ENCODE data around the gene ROPN1L. TPM values are rescaled to one million over a fixed set of nuclear protein-coding genes. Genes with fewer than 3 reads are reported as not detected.

ROPN1L gene
- polyA plus RNA-seq, 3 donors: 1.5 to 2.1 (median 1.9) TPM

GRCh38 chr5:10486511-10487344 is 45.0 kb downstream of the ROPN1L start:
- no peak overlapping the region for H3K4me2 ChIP-seq (replicated peaks; ENCODE audit: extremely low read depth, low read length, poor library complexity, severe bottlenecking)
- no peaks in the 10 kb centered on the region for H3K79me2 ChIP-seq (ENCODE audit: insufficient read depth, low read length)
- no peak for DNase-seq
- H3K27me3 ChIP-seq (ENCODE audit: control insufficient read depth in 2 of 2, insufficient read depth in 2 of 2, low read length in 2 of 2): no peaks in the 10 kb centered on the region
- H3K9me3 Mint-ChIP-seq: peaks cover 2 to 9% (median 4%) of the 10 kb centered on the region in 7 donors
- H2AFZ ChIP-seq (ENCODE audit: insufficient read depth, low read depth, low read length, poor library complexity, severe bottlenecking): no peak overlapping the region
- WGBS (ENCODE audit: insufficient coverage): 86% methylated on average over 26 of the region's 29 CpGs
- no peaks in the 10 kb centered on the region for H3K36me3 ChIP-seq (replicated peaks in 1 of 2; ENCODE audit: control insufficient read depth in 1 of 2, insufficient read depth in 2 of 2, low read length in 2 of 2)
- H3K27ac ChIP-seq (ENCODE audit: low read depth in 1 of 2, low read length in 2 of 2): no peak overlapping the region
- peaks cover 19 to 26% of the 10 kb centered on the region in 2 donors for H3K4me1 ChIP-seq (ENCODE audit: control insufficient read depth in 1 of 2, insufficient read depth in 2 of 2, low read length in 2 of 2)
- peaks cover 0 to 2% of the 10 kb centered on the region in 2 donors for H3K36me3 Mint-ChIP-seq
- peaks cover 4 to 20% (median 6%) of the 10 kb centered on the region in 3 donors for H3K27me3 Mint-ChIP-seq (ENCODE audit: low read depth in 3 of 3)
- intact Hi-C loops (cut with micrococcal nuclease): no loop called here
- no peak overlapping the region for H3K4me3 ChIP-seq (replicated peaks in 1 of 3; ENCODE audit: low read depth in 2 of 3, low read length in 3 of 3)
- no peaks in the 10 kb centered on the region for H4K20me1 ChIP-seq (ENCODE audit: insufficient read depth, low read length)
- H3K9me3 ChIP-seq (replicated peaks in 1 of 2; ENCODE audit: control insufficient read depth in 1 of 2, insufficient read depth in 1 of 2, low read length in 2 of 2): peaks cover 0 to 4% of the 10 kb centered on the region in 2 donors
- TF ChIP-seq CTCF (IDR thresholded peaks at IDR 0.05): no peak
- H3K4me3 Mint-ChIP-seq: no peak overlapping the region
- peaks cover 34% of the 10 kb centered on the region for H3K4me1 Mint-ChIP-seq
- peak overlapping the region in 1 of 7 donors; percentile 75 for H3K27ac Mint-ChIP-seq
- no peak overlapping the region for H3K9ac ChIP-seq (ENCODE audit: insufficient read depth, low read length, poor library complexity, severe bottlenecking)

- Mint-ChIP-seq H3K4me3 (no peak overlapping the region), H3K9me3 (peaks cover 2 to 9% (median 4%) of the 10 kb centered on the region in 7 donors), H3K27ac (peak overlapping the region in 1 of 7 donors; percentile 6), H3K36me3 (peaks cover 0 to 2% of the 10 kb centered on the region in 2 donors), H3K27me3 (ENCODE audit: low read depth in 3 of 3) (peaks cover 4 to 20% (median 8%) of the 10 kb centered on the region in 3 donors), H3K4me1 (peaks cover 37% of the 10 kb centered on the region)
- intact Hi-C loops (cut with micrococcal nuclease): no loop called here
- no peak for DNase-seq
- no peak overlapping the region for H3K4me3 ChIP-seq (replicated peaks in 1 of 3; ENCODE audit: low read depth in 2 of 3, low read length in 3 of 3)
- H3K27me3 ChIP-seq (ENCODE audit: control insufficient read depth in 2 of 2, insufficient read depth in 2 of 2, low read length in 2 of 2): no peaks in the 10 kb centered on the region
- TF ChIP-seq CTCF (IDR thresholded peaks at IDR 0.05): no peak
- 83% methylated on average over 5 of the region's 6 CpGs for WGBS (ENCODE audit: insufficient coverage)
- H3K9me3 ChIP-seq (replicated peaks in 1 of 2; ENCODE audit: control insufficient read depth in 1 of 2, insufficient read depth in 1 of 2, low read length in 2 of 2): peaks cover 0 to 4% of the 10 kb centered on the region in 2 donors
- H3K4me2 ChIP-seq (replicated peaks; ENCODE audit: extremely low read depth, low read length, poor library complexity, severe bottlenecking): no peak overlapping the region
- no peak overlapping the region for H2AFZ ChIP-seq (ENCODE audit: insufficient read depth, low read depth, low read length, poor library complexity, severe bottlenecking)
- peaks cover 19 to 26% of the 10 kb centered on the region in 2 donors for H3K4me1 ChIP-seq (ENCODE audit: control insufficient read depth in 1 of 2, insufficient read depth in 2 of 2, low read length in 2 of 2)
- no peak overlapping the region for H3K27ac ChIP-seq (ENCODE audit: low read depth in 1 of 2, low read length in 2 of 2)
- H3K9ac ChIP-seq (ENCODE audit: insufficient read depth, low read length, poor library complexity, severe bottlenecking): no peak overlapping the region
- no peaks in the 10 kb centered on the region for H4K20me1 ChIP-seq (ENCODE audit: insufficient read depth, low read length)
- H3K36me3 ChIP-seq (replicated peaks in 1 of 2; ENCODE audit: control insufficient read depth in 1 of 2, insufficient read depth in 2 of 2, low read length in 2 of 2): no peaks in the 10 kb centered on the region
- H3K79me2 ChIP-seq (ENCODE audit: insufficient read depth, low read length): no peaks in the 10 kb centered on the region
Observed at GRCh38 chr5:10488144-10488543, 46.5 kb downstream of the ROPN1L start.

Measured in CD14-positive monocyte (primary cell).